Gastrocnemius medialis (tissue), 4 donors: ENCODE results near the gene DOCK10. TPM values are rescaled to one million over a fixed set of nuclear protein-coding genes. Genes with fewer than 3 reads are reported as not detected.

ENCODE experiments used
- ATAC-seq, 2 donors: fragments of 150-250 bp; one replicate each; pipeline ENCODE4 v1.9.1; 2016
- DNase-seq, 2 donors: peaks; one replicate each; pipeline ENCODE4 v3.0.0-alpha.2; 2019
- H3K27ac ChIP-seq, 4 donors: fragments of 200-600 bp; sonication (generic); 1 replicate in 1 of 4; 2 replicates in 3 of 4; pipeline ENCODE4 v1.5.1; 2016 to 2018; ENCODE audit warnings: mild to moderate bottlenecking in 2 of 4, moderate library complexity in 1 of 4
- H3K27me3 ChIP-seq, 3 donors: fragments of 200-600 bp; sonication (generic) in 2 of 3; 1 replicate in 1 of 3; 2 replicates in 2 of 3; pipeline versions ENCODE4 v1.5.1 to v1.6.0; 2016 to 2019; ENCODE audit warnings: mild to moderate bottlenecking in 1 of 3, moderate library complexity in 1 of 3
- H3K36me3 ChIP-seq, 2 donors: fragments of 200-600 bp; sonication (generic) in 1 of 2; one replicate each; pipeline ENCODE4 v1.5.1; 2017 to 2018
- H3K4me1 ChIP-seq, 2 donors: fragments of 200-600 bp; sonication (generic) in 1 of 2; one replicate each; pipeline ENCODE4 v1.5.1; 2016 to 2017; ENCODE audit warnings: mild to moderate bottlenecking in 2 of 2
- H3K4me3 ChIP-seq, 4 donors: fragments of 200-600 bp; sonication (generic) in 3 of 4; 1 replicate in 1 of 4; 2 replicates in 3 of 4; pipeline ENCODE4 v1.5.1; 2016 to 2019; ENCODE audit warnings: mild to moderate bottlenecking in 2 of 4
- H3K9me3 ChIP-seq, 3 donors: fragments of 200-600 bp; sonication (generic) in 2 of 3; 1 replicate in 1 of 3; 2 replicates in 2 of 3; pipeline ENCODE4 v1.5.1; 2016 to 2019
- CTCF ChIP-seq, 5 experiments: fragments of 450-650 bp in 3 of 5; fragments of 200-600 bp in 2 of 5; sonication (generic) in 2 of 5; IDR thresholded peaks in 4 of 5; conservative IDR thresholded peaks in 1 of 5; 1 replicate in 4 of 5; 2 replicates in 1 of 5; pipeline ENCODE4 v1.5.1; 2016 to 2019; ENCODE audit warnings: antibody characterized with exemption in 5 of 5, mild to moderate bottlenecking in 3 of 5, moderate library complexity in 3 of 5
- POLR2A ChIP-seq, 2 donors: fragments of 450-650 bp; IDR thresholded peaks; one replicate each; pipeline ENCODE4 v1.6.1; 2017; ENCODE audit warnings: antibody characterized with exemption in 2 of 2, mild to moderate bottlenecking in 2 of 2, moderate library complexity in 2 of 2
- in situ Hi-C, 4 donors: fragments of 200-750 bp; cut with MboI; loops; one replicate each; pipeline versions ENCODE4 v1.15.0 to v1.8.0; 2017; ENCODE audit warnings: low sequenced_read_pairs in 4 of 4
- intact Hi-C: fragments of 100-400 bp; cut with DNase I; formaldehyde crosslinking; loops from one replicate; pipeline ENCODE4 v1.15.1; 2023; ENCODE audit warnings: low total_unique reads
- microRNA-seq, 2 donors: library from miRNA; unstranded; fragments of <30 nt; microRNA quantifications; one replicate each; pipeline ENCODE4, GENCODE V29; 2016; ENCODE audit warnings: borderline replicate concordance in 2 of 2
- total RNA-seq, 4 donors: library from RNA; depleted of rRNA; stranded (reverse); fragments of >200 nt; gene quantifications; one replicate each; pipeline versions ENCODE4 v1.1.0 to v1.2.3, GENCODE V29; 2016

Gene DOCK10
- total RNA-seq, 4 donors from 2014 or later = 0.97 to 1.9 (median 1.4) TPM

DNA sequence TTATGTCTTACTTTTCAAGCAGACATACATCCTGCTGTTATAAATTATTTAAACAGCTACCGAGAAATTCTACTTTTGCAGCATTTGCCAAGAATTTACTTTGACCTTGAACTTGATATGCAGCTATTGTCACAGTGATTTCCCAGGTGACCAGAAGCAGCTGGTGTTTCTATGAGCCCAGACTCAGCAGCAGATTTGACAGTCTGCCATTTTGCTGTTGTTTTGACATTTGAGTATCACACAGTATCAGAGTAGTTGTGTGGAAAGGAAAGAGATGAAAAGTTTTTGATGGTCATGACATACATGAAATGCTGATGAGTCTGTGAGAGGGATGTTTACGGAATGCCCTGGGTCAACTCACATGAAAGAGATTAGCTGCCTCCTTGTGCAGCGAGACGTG lies 319.5 kb downstream of the DOCK10 start:
- DNase-seq = no peak
- no peaks in the 10 kb centered on the region for H3K36me3 ChIP-seq
- H3K4me3 ChIP-seq = no peak overlapping the region
- peak; percentile 56 to 77 for ATAC-seq
- TF ChIP-seq CTCF (IDR thresholded peaks at IDR 0.05 in 4 of 5, conservative IDR thresholded peaks at IDR 0.05 in 1 of 5) (no peak), POLR2A (IDR thresholded peaks at IDR 0.05) (no peak)
- intact Hi-C loops = no loop called here
- no peaks in the 10 kb centered on the region for H3K27me3 ChIP-seq
- peaks cover 0 to 6% of the 10 kb centered on the region in 2 donors for H3K4me1 ChIP-seq
- no peaks in the 10 kb centered on the region for H3K9me3 ChIP-seq
- peak overlapping the region in 2 of 4 donors; percentile 52 to 57 for H3K27ac ChIP-seq
- in situ Hi-C loops = no loop called here

GRCh38 chr2:224722250-224722649 lies 320.0 kb downstream of the DOCK10 start:
- H3K4me3 ChIP-seq = no peak overlapping the region
- peak in 1 of 2 donors; percentile 32 for ATAC-seq
- no peaks in the 10 kb centered on the region for H3K36me3 ChIP-seq
- H3K27ac ChIP-seq = peak overlapping the region in 2 of 4 donors; percentile 52 to 57
- no peaks in the 10 kb centered on the region for H3K9me3 ChIP-seq
- peaks cover 3 to 11% of the 10 kb centered on the region in 2 donors for H3K4me1 ChIP-seq
- no peak for DNase-seq
- intact Hi-C loops (no loop called here), in situ Hi-C loops (no loop called here)
- H3K27me3 ChIP-seq = no peaks in the 10 kb centered on the region
- TF ChIP-seq CTCF (IDR thresholded peaks at IDR 0.05 in 4 of 5, conservative IDR thresholded peaks at IDR 0.05 in 1 of 5) (no peak), POLR2A (IDR thresholded peaks at IDR 0.05) (no peak)

DNA sequence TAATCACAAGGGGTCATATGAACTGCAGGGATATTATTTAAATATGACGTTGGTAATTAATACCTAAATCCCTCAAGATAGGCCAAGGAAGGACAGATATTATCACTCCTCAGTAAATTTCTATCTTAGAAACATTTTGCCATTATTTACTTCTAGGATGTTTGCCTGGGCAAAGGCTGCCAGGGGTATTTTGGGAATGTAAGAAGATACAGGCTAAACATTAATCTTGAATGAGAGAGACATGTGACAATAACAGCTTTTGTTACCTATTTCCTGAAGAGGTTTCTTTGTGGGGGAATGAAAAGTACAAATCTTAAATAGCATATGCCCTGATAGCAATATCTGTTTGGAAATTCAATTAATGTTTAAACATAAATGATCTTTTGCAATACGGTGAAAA lies 325.3 kb downstream of the DOCK10 start:
- intact Hi-C loops (no loop called here), in situ Hi-C loops (no loop called here)
- no peak for DNase-seq
- ATAC-seq = no peak
- TF ChIP-seq CTCF (IDR thresholded peaks at IDR 0.05 in 4 of 5, conservative IDR thresholded peaks at IDR 0.05 in 1 of 5) (no peak), POLR2A (IDR thresholded peaks at IDR 0.05) (no peak)
- Histone ChIP-seq H3K9me3 (no peaks in the 10 kb centered on the region), H3K27me3 (no peaks in the 10 kb centered on the region), H3K27ac (peak overlapping the region in 1 of 4 donors; percentile 29), H3K4me1 (peaks cover 6 to 10% of the 10 kb centered on the region in 2 donors), H3K4me3 (no peak overlapping the region), H3K36me3 (no peaks in the 10 kb centered on the region)

DNA sequence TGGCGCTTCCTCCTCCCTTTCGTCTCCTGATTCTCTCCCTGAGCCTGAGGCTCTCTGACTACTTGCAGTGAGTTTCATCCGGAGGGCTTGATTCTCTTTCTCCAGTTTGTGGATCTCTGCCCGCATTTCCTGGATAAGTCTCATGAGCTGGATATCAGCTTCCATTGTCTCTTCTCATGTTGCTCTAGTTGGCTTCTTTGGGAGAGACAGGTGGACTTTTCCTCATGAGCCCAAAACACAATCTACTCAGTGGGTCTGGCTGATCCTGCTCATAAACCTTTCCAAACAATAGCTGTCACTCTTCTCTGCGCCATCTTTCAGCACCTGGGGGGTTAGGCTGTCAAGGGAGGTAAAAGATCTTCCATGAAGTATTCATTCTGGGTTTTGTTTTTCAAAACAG lies 326.1 kb downstream of the DOCK10 start, which contains the start of gene CCDC195:
TSS of gene CCDC195 (minus strand) at position 165 of the 400 bp plus-strand sequence. CDS start at position 165, 0 bp downstream.
- intact Hi-C loops (no loop called here), in situ Hi-C loops (no loop called here)
- peak; percentile 53 to 82 for ATAC-seq

More for the DNA sequence above, 326.1 kb downstream of the DOCK10 start, which contains the start of gene CCDC195:
- TF ChIP-seq POLR2A (IDR thresholded peaks at IDR 0.05) (no peak), CTCF (IDR thresholded peaks at IDR 0.05 in 4 of 5, conservative IDR thresholded peaks at IDR 0.05 in 1 of 5) (no peak)
- peaks cover 6 to 10% of the 10 kb centered on the region in 2 donors for H3K4me1 ChIP-seq
- H3K36me3 ChIP-seq = no peaks in the 10 kb centered on the region
- no peaks in the 10 kb centered on the region for H3K27me3 ChIP-seq
- no peak within 1 kb of the TSS for H3K4me3 ChIP-seq
- no peaks in the 10 kb centered on the region for H3K9me3 ChIP-seq
- peak within 1 kb of the TSS in 1 of 4 donors; percentile 29 for H3K27ac ChIP-seq
- DNase-seq = peak in 1 of 2 donors; percentile 7

Small RNAs within 50 kb of the gene (microRNA-seq; reads per million reads assigned to microRNA genes)
- 0 reads per million in 2 donors for gene MIR4439
